Measurements from ENCODE around the gene HOTAIR.
A peak's percentile ranks its signal among the peaks of the same experiment; 100 is the strongest.

The HOTAIR gene

DNA sequence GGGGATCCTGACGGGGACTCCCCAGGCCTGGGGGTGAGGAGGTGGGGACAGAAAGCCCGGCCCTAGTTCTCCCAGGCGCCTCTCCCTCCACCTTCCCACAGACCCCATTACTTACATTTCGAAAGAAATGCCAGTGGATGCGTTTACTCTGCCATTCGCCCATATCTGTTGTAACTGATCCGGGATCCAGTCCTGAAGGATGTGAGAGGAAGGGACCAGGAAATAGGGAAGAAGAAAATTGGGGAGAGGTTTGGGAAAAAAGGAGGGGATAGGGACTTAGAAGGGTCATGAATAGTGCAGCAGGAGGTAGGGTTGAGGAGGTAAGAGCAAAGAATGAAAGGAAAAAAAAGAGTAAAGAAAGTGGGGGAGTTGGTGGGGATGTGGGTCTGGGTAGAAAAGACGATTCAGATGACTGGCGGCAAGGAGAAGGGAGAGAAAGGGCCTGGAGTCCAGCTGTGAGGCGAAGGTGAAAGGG is 18.9 kb downstream of the HOTAIR start:
- ChIA-PET CTCF (interaction anchor here (0.8 to 3.3 kb wide), 7 partner anchors 10 to 203 kb away, joined by 3 to 11 read pairs (median 4); partner anchors contain the start of gene HOXC10), POLR2A (no interaction called here)
- WGBS (ENCODE audit: insufficient coverage) = 4% methylated on average over 5 of the region's 10 CpGs
- no peaks in the 10 kb centered on the region for H3K36me3 ChIP-seq (ENCODE audit: control insufficient read depth in 4 of 4, insufficient read depth in 4 of 4, low read length in 3 of 4)
- DNase-seq = no peak
- peaks cover 0 to 5% (median 0%) of the 10 kb centered on the region in 5 experiments for H3K9me3 ChIP-seq (ENCODE audit: control extremely low read depth in 1 of 5, control insufficient read depth in 4 of 5, insufficient read depth in 2 of 5, low read depth in 1 of 5, low read length in 4 of 5)
- peaks cover 10 to 100% (median 81%) of the 10 kb centered on the region in 5 experiments for H3K27me3 ChIP-seq (replicated peaks in 2 of 5; ENCODE audit: control insufficient read depth in 4 of 5, insufficient read depth in 5 of 5, low read length in 4 of 5)
- H3K4me1 ChIP-seq (ENCODE audit: control extremely low read depth in 1 of 4, control insufficient read depth in 4 of 4, insufficient read depth in 4 of 4, low read length in 3 of 4) = peaks cover 0 to 22% (median 19%) of the 10 kb centered on the region in 4 experiments
- no peak overlapping the region for H3K27ac ChIP-seq (ENCODE audit: insufficient read depth in 1 of 2, low read depth in 1 of 2, low read length in 2 of 2, poor library complexity in 1 of 2, severe bottlenecking in 2 of 2)
- H3K4me3 ChIP-seq (ENCODE audit: control insufficient read depth in 1 of 7, extremely low read depth in 1 of 7, insufficient read depth in 4 of 7, low read depth in 2 of 7, low read length in 6 of 7) = no peak overlapping the region

DNA sequence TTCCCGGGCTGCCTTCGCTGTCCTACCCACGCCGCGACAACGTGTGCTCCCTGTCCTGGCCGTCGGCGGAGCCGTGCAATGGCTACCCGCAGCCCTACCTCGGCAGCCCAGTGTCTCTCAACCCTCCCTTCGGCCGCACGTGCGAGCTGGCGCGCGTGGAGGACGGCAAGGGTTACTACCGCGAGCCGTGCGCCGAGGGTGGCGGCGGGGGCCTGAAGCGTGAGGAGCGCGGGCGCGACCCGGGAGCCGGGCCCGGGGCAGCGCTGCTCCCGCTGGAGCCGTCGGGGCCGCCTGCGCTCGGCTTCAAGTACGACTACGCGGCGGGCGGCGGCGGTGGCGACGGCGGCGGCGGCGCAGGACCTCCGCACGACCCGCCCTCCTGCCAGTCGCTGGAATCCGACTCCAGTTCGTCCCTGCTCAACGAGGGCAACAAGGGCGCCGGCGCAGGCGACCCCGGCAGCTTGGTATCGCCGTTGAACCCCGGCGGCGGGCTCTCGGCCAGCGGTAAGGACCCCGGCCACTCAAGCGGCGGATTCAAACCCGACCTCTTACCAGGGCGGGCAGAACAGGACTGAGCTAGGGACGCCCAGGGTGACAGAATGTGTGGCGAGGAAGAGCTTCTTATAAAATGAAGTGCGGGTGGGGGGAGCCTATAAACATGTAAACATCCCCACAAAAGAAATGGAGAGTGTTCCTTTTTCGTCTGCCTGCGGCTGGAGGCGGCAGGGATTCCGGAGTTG is 19.5 kb downstream of the HOTAIR start:
- 7% methylated on average over 71 of the region's 86 CpGs for WGBS (ENCODE audit: insufficient coverage)
- ChIA-PET CTCF (interaction anchor here (0.9 to 3.3 kb wide), 3 partner anchors 9 to 31 kb away, joined by 4 to 11 read pairs (median 6); partner anchors contain the start of gene HOXC10), POLR2A (interaction anchor here (0.5 kb wide), 1 partner anchor 25 kb away, joined by 3 read pairs; no protein-coding TSS in a partner anchor)
- Histone ChIP-seq H3K4me3 (ENCODE audit: control insufficient read depth in 1 of 7, extremely low read depth in 1 of 7, insufficient read depth in 4 of 7, low read depth in 2 of 7, low read length in 6 of 7) (no peak overlapping the region), H3K27ac (ENCODE audit: insufficient read depth in 1 of 2, low read depth in 1 of 2, low read length in 2 of 2, poor library complexity in 1 of 2, severe bottlenecking in 2 of 2) (no peak overlapping the region), H3K27me3 (replicated peaks in 2 of 5; ENCODE audit: control insufficient read depth in 4 of 5, insufficient read depth in 5 of 5, low read length in 4 of 5) (peaks cover 9 to 100% (median 81%) of the 10 kb centered on the region in 5 experiments), H3K9me3 (ENCODE audit: control extremely low read depth in 1 of 5, control insufficient read depth in 4 of 5, insufficient read depth in 2 of 5, low read depth in 1 of 5, low read length in 4 of 5) (peaks cover 0 to 5% (median 0%) of the 10 kb centered on the region in 5 experiments), H3K36me3 (ENCODE audit: control insufficient read depth in 4 of 4, insufficient read depth in 4 of 4, low read length in 3 of 4) (no peaks in the 10 kb centered on the region), H3K4me1 (ENCODE audit: control extremely low read depth in 1 of 4, control insufficient read depth in 4 of 4, insufficient read depth in 4 of 4, low read length in 3 of 4) (peaks cover 0 to 21% (median 18%) of the 10 kb centered on the region in 4 experiments)
- DNase-seq = no peak

DNA sequence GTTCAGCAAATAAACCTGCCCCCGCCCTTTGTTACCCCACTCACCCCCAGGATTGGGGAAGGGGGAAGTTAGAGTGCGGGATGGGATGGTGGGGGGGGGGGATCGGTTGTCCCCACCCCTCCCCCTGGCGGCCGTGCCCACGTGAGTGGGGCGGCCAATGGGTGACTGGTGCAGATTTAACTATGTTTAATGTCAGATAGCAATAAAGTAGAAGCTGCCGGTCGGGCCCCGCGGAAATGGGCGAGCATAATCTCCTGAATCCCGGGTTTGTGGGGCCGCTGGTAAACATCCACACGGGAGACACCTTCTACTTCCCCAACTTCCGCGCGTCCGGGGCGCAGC is 20.1 kb downstream of the HOTAIR start, which contains the start of gene HOXC12:
HOXC12 (plus strand) TSS at position 210 of the 342 bp plus-strand sequence; CDS start at position 237, 27 bp downstream.
- 8% methylated on average over 13 of the region's 20 CpGs for WGBS (ENCODE audit: insufficient coverage)
- Histone ChIP-seq H3K36me3 (ENCODE audit: control insufficient read depth in 4 of 4, insufficient read depth in 4 of 4, low read length in 3 of 4) (no peaks in the 10 kb centered on the region), H3K27me3 (replicated peaks in 2 of 5; ENCODE audit: control insufficient read depth in 4 of 5, insufficient read depth in 5 of 5, low read length in 4 of 5) (peaks cover 4 to 100% (median 77%) of the 10 kb centered on the region in 5 experiments), H3K4me1 (ENCODE audit: control extremely low read depth in 1 of 4, control insufficient read depth in 4 of 4, insufficient read depth in 4 of 4, low read length in 3 of 4) (peaks cover 0 to 21% (median 18%) of the 10 kb centered on the region in 4 experiments), H3K27ac (ENCODE audit: insufficient read depth in 1 of 2, low read depth in 1 of 2, low read length in 2 of 2, poor library complexity in 1 of 2, severe bottlenecking in 2 of 2) (no peak within 1 kb of the TSS), H3K9me3 (ENCODE audit: control extremely low read depth in 1 of 5, control insufficient read depth in 4 of 5, insufficient read depth in 2 of 5, low read depth in 1 of 5, low read length in 4 of 5) (peaks cover 0 to 5% (median 0%) of the 10 kb centered on the region in 5 experiments), H3K4me3 (ENCODE audit: control insufficient read depth in 1 of 7, extremely low read depth in 1 of 7, insufficient read depth in 4 of 7, low read depth in 2 of 7, low read length in 6 of 7) (no peak within 1 kb of the TSS)
- DNase-seq = no peak
- ChIA-PET POLR2A (interaction anchor here (0.5 kb wide), 1 partner anchor 26 kb away, joined by 3 read pairs; no protein-coding TSS in a partner anchor), CTCF (interaction anchor here (1.0 to 3.3 kb wide), 4 partner anchors 9 to 50 kb away, joined by 4 to 11 read pairs (median 8); no protein-coding TSS in a partner anchor)

DNA sequence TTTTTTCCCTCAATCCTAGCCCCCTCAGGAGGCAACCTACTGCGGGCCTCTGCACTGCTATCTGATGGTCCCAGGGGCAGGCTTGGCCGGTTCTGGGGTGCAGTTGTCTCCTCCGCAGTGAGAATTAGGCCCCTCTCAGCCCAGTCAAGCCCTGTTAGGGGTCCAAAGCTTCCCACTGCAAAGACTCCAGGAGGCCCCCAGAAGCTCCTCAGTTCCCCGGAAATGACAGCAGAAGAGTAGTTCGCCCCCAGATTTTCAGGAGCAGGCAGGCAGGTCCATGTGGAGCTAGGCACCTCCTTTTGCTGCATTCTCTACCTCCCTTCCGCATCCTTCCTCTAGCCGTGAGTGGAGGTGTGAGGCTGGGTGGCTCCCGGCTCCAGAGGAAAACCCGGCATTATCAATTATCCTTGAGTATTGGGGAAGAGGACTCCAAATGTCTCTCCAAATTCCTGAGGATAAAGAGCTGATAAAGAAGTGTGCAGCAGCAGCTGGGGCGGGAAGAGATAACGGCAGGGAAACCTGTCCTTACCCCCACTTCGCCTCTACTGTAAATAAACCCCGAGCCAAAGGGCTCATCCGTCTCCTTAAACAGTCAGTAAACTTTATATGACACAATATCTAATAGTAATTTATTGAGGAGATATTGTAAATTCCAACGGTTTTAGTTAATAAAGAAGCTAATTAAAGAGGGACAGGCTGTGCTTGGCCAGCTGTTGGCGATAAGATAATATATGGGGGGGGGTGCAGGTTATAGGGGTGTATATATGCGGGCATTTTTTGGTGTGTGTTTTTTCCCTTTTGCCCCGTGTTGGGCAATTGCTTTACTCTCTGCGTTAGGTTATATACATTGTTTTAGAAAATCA is 20.7 kb downstream of the HOTAIR start:
- peaks cover 0 to 21% (median 18%) of the 10 kb centered on the region in 4 experiments for H3K4me1 ChIP-seq (ENCODE audit: control extremely low read depth in 1 of 4, control insufficient read depth in 4 of 4, insufficient read depth in 4 of 4, low read length in 3 of 4)
- no peak overlapping the region for H3K27ac ChIP-seq (ENCODE audit: insufficient read depth in 1 of 2, low read depth in 1 of 2, low read length in 2 of 2, poor library complexity in 1 of 2, severe bottlenecking in 2 of 2)
- H3K36me3 ChIP-seq (ENCODE audit: control insufficient read depth in 4 of 4, insufficient read depth in 4 of 4, low read length in 3 of 4) = no peaks in the 10 kb centered on the region
- ChIA-PET POLR2A (interaction anchor here (0.6 kb wide), 1 partner anchor 188 kb away, joined by 3 read pairs; no protein-coding TSS in a partner anchor), CTCF (interaction anchor here (1.0 to 3.3 kb wide), 7 partner anchors 8 to 208 kb away, joined by 3 to 11 read pairs (median 5); no protein-coding TSS in a partner anchor)
- H3K4me3 ChIP-seq (ENCODE audit: control insufficient read depth in 1 of 7, extremely low read depth in 1 of 7, insufficient read depth in 4 of 7, low read depth in 2 of 7, low read length in 6 of 7) = no peak overlapping the region
- no peaks in the 10 kb centered on the region for H3K9me3 ChIP-seq (ENCODE audit: control extremely low read depth in 1 of 5, control insufficient read depth in 4 of 5, insufficient read depth in 2 of 5, low read depth in 1 of 5, low read length in 4 of 5)
- no peak for DNase-seq
- H3K27me3 ChIP-seq (replicated peaks in 2 of 5; ENCODE audit: control insufficient read depth in 4 of 5, insufficient read depth in 5 of 5, low read length in 4 of 5) = peaks cover 4 to 100% (median 79%) of the 10 kb centered on the region in 5 experiments
- WGBS (ENCODE audit: insufficient coverage) = 3% methylated on average over 8 of the region's 19 CpGs

DNA sequence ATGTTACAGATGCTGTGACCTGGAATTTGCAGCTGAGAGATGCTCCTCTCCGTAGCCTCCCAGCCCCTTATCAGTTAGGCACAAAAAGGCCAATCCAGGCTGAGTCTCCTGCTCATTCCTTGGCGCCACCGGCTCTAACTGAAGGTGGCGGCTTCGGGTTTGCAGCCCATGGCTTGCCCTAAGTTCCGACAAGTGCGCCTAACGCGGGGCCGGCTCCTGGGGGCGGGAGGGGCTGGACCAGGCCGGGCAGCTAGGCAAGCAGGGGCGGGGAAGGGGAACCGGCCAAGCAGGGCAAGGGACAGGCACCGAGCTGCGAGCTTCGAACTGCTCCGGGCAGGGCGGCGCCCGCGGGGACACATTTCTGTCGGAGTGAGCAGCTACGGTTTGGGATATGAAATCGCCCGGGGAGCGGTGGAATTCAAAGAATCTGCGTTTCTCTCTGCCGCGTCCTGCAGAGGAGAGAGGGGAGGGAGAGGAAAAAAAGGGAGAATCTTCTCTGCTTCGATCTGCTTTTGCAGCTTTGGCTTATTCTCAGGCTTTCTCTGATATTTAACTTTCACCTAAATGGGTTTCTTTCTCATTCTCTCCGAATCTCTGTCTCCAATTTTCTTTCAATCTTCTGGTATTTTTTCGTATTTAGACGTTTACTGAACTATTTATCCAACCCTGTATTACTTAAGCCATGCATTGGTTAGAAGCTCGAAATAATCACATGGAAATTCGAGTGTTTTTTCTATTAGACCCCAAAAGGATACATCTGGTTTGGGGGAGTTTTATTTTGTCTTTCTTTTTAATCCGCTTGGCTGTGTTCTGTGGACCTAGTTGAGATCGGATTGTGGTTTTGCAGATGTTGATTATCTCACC is 21.7 kb downstream of the HOTAIR start:
- Histone ChIP-seq H3K4me3 (ENCODE audit: control insufficient read depth in 1 of 7, extremely low read depth in 1 of 7, insufficient read depth in 4 of 7, low read depth in 2 of 7, low read length in 6 of 7) (no peak overlapping the region), H3K9me3 (ENCODE audit: control extremely low read depth in 1 of 5, control insufficient read depth in 4 of 5, insufficient read depth in 2 of 5, low read depth in 1 of 5, low read length in 4 of 5) (no peaks in the 10 kb centered on the region), H3K4me1 (ENCODE audit: control extremely low read depth in 1 of 4, control insufficient read depth in 4 of 4, insufficient read depth in 4 of 4, low read length in 3 of 4) (peaks cover 0 to 21% (median 18%) of the 10 kb centered on the region in 4 experiments), H3K36me3 (ENCODE audit: control insufficient read depth in 4 of 4, insufficient read depth in 4 of 4, low read length in 3 of 4) (no peaks in the 10 kb centered on the region), H3K27me3 (replicated peaks in 2 of 5; ENCODE audit: control insufficient read depth in 4 of 5, insufficient read depth in 5 of 5, low read length in 4 of 5) (peaks cover 6 to 100% (median 82%) of the 10 kb centered on the region in 5 experiments), H3K27ac (ENCODE audit: insufficient read depth in 1 of 2, low read depth in 1 of 2, low read length in 2 of 2, poor library complexity in 1 of 2, severe bottlenecking in 2 of 2) (no peak overlapping the region)
- CTCF ChIA-PET = interaction anchor here (0.8 to 3.2 kb wide), 8 partner anchors 13 to 207 kb away, joined by 3 to 10 read pairs (median 4); no protein-coding TSS in a partner anchor
- DNase-seq = no peak
- WGBS (ENCODE audit: insufficient coverage) = 8% methylated on average over 25 of the region's 38 CpGs
- POLR2A ChIA-PET = no interaction called here

DNA sequence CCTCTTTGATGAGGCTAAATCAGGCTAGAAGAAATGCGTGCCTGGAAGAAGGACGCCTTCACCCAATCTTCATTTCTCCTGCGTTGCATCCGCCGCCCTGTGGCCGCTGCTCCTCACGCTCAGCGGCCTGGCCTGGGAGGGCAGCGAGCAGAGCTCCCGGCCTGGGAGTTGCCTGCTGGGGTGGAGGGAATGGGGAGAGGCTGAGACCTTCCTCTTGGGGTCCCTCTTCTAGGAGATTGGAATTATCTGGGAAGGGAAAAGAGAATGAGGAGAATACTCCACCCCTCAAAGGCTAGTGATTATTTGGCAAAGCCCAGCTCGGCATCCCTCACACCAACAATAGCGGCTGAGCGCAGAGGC is 22.4 kb downstream of the HOTAIR start:
- 8% methylated on average over 6 of the region's 13 CpGs for WGBS (ENCODE audit: insufficient coverage)
- Histone ChIP-seq H3K36me3 (ENCODE audit: control insufficient read depth in 4 of 4, insufficient read depth in 4 of 4, low read length in 3 of 4) (no peaks in the 10 kb centered on the region), H3K4me1 (ENCODE audit: control extremely low read depth in 1 of 4, control insufficient read depth in 4 of 4, insufficient read depth in 4 of 4, low read length in 3 of 4) (peaks cover 0 to 21% (median 18%) of the 10 kb centered on the region in 4 experiments), H3K9me3 (ENCODE audit: control extremely low read depth in 1 of 5, control insufficient read depth in 4 of 5, insufficient read depth in 2 of 5, low read depth in 1 of 5, low read length in 4 of 5) (no peaks in the 10 kb centered on the region), H3K4me3 (ENCODE audit: control insufficient read depth in 1 of 7, extremely low read depth in 1 of 7, insufficient read depth in 4 of 7, low read depth in 2 of 7, low read length in 6 of 7) (no peak overlapping the region), H3K27ac (ENCODE audit: insufficient read depth in 1 of 2, low read depth in 1 of 2, low read length in 2 of 2, poor library complexity in 1 of 2, severe bottlenecking in 2 of 2) (no peak overlapping the region), H3K27me3 (replicated peaks in 2 of 5; ENCODE audit: control insufficient read depth in 4 of 5, insufficient read depth in 5 of 5, low read length in 4 of 5) (peaks cover 6 to 100% (median 80%) of the 10 kb centered on the region in 5 experiments)
- ChIA-PET CTCF (interaction anchor here (0.6 to 3.2 kb wide), 7 partner anchors 10 to 80 kb away, joined by 3 to 10 read pairs (median 5); partner anchors contain the start of gene HOXC5), POLR2A (no interaction called here)
- peak in 1 of 3 donors; percentile 38 for DNase-seq
